ENCODE data around the gene LIMS2.
A peak's percentile ranks its signal among the peaks of the same experiment; 100 is the strongest.

LIMS2 gene

GRCh38 chr2:127675331-127676261, at the start of gene LIMS2:
TSS of gene LIMS2 (minus strand) at chr2:127675530. CDS start at chr2:127675024, 506 bp downstream.
- peak; percentile 30 for DNase-seq

GRCh38 chr2:127722807-127723206, 47.5 kb upstream of the LIMS2 start:
- no peak for DNase-seq

GRCh38 chr2:127721978-127722355, 46.6 kb upstream of the LIMS2 start:
- no peak for DNase-seq

- no peak for DNase-seq
Measured at GRCh38 chr2:127721311-127721977, 46.1 kb upstream of the LIMS2 start.

GRCh38 chr2:127719301-127720218, 44.2 kb upstream of the LIMS2 start:
- no peak for DNase-seq

GRCh38 chr2:127718271-127718670, 42.9 kb upstream of the LIMS2 start:
- DNase-seq: no peak

GRCh38 chr2:127715778-127716449, 40.6 kb upstream of the LIMS2 start:
- DNase-seq: no peak

- DNase-seq: no peak
Measured at GRCh38 chr2:127713562-127713961, 38.2 kb upstream of the LIMS2 start.

GRCh38 chr2:127712999-127713398, 37.7 kb upstream of the LIMS2 start:
- no peak for DNase-seq

- no peak for DNase-seq
Measured at GRCh38 chr2:127709336-127709735, 34.0 kb upstream of the LIMS2 start.

GRCh38 chr2:127707890-127708648, 32.7 kb upstream of the LIMS2 start:
- DNase-seq: no peak

- no peak for DNase-seq
Measured at GRCh38 chr2:127706215-127706990, 31.1 kb upstream of the LIMS2 start.

GRCh38 chr2:127705391-127706065, 30.2 kb upstream of the LIMS2 start:
- DNase-seq: no peak

GRCh38 chr2:127704641-127705390, 29.5 kb upstream of the LIMS2 start:
- DNase-seq: no peak

GRCh38 chr2:127703282-127703681, 28.0 kb upstream of the LIMS2 start:
- DNase-seq: no peak

GRCh38 chr2:127702395-127703009, 27.2 kb upstream of the LIMS2 start:
- DNase-seq: no peak

- DNase-seq: peak; percentile 67
Measured at GRCh38 chr2:127701651-127702394, 26.5 kb upstream of the LIMS2 start.

- DNase-seq: peak; percentile 90
Measured at GRCh38 chr2:127701193-127701650, 25.9 kb upstream of the LIMS2 start, which contains the start of gene SFT2D3. TSS of gene SFT2D3 (plus strand) at chr2:127701497. CDS start at chr2:127701529, 32 bp downstream.
